SK-N-SH (cell line): ENCODE data around the gene NLRP4.

Experiments used
- CHD2 ChIP-seq: fragments of 150-350 bp; IDR thresholded peaks from 2 replicates; pipeline ENCODE4 v1.6.1; 2018; ENCODE audit warnings: low read length; ENCODE audit not compliant: partially characterized antibody
- CTCF ChIP-seq: fragments of 200-600 bp; sonication (generic); IDR thresholded peaks from 2 replicates; pipeline ENCODE4 v1.6.1; 2017; ENCODE audit warnings: antibody characterized with exemption, mild to moderate bottlenecking, moderate library complexity
- MEF2A ChIP-seq: IDR thresholded peaks from 2 replicates; pipeline ENCODE4 v1.4.0; 2012; ENCODE audit warnings: low read depth, borderline replicate concordance
- MXI1 ChIP-seq: IDR thresholded peaks from 2 replicates; pipeline ENCODE4 v1.6.1; 2012; ENCODE audit warnings: mild to moderate bottlenecking, low read depth, low read length, improper control_type of control experiment
- PBX3 ChIP-seq: IDR thresholded peaks from 2 replicates; pipeline ENCODE4; 2012
- RAD21 ChIP-seq: IDR thresholded peaks from 2 replicates; pipeline ENCODE4 v1.6.1; 2012; ENCODE audit warnings: mild to moderate bottlenecking, low read length
- RFX5 ChIP-seq: IDR thresholded peaks from 2 replicates; pipeline ENCODE4 v1.6.1; 2012; ENCODE audit warnings: mild to moderate bottlenecking, improper control_type of control experiment, low read length
- TCF12 ChIP-seq: IDR thresholded peaks from 2 replicates; pipeline ENCODE4 v1.4.0; 2012
- TEAD4 ChIP-seq: IDR thresholded peaks from 2 replicates; pipeline ENCODE4 v1.4.0; 2012; ENCODE audit warnings: mild to moderate bottlenecking, borderline replicate concordance; ENCODE audit not compliant: insufficient read depth
- YY1 ChIP-seq: IDR thresholded peaks from 2 replicates; pipeline ENCODE4 v1.4.0; 2012; ENCODE audit warnings: low read depth, mild to moderate bottlenecking

GRCh38 chr19:55907286-55907685, 70.9 kb downstream of the NLRP4 start:
- TF ChIP-seq TEAD4 (no peak), TCF12 (no peak), CHD2 (no peak), RAD21 (no peak), CTCF (no peak), MEF2A (no peak), YY1 (no peak), RFX5 (no peak), MXI1 (no peak), PBX3 (no peak)
